GM19025 (cell line): ENCODE measurements around the gene ABHD13.
A peak's percentile ranks its signal among the peaks of the same experiment; 100 is the strongest.
"Not testable (repeated sequence)": the region's sequence is repeated elsewhere in the genome, so short reads cannot be mapped to it uniquely, and the experiment has no call there.

Source experiments
- ATAC-seq: cut with Tn5 transposase; IDR thresholded peaks from one replicate; pipeline ENCODE4 v1.9.1; 2021; ENCODE audit warnings: mild to moderate bottlenecking, low read depth, moderate library complexity; ENCODE audit not compliant: unreplicated experiment

Gene ABHD13

DNA sequence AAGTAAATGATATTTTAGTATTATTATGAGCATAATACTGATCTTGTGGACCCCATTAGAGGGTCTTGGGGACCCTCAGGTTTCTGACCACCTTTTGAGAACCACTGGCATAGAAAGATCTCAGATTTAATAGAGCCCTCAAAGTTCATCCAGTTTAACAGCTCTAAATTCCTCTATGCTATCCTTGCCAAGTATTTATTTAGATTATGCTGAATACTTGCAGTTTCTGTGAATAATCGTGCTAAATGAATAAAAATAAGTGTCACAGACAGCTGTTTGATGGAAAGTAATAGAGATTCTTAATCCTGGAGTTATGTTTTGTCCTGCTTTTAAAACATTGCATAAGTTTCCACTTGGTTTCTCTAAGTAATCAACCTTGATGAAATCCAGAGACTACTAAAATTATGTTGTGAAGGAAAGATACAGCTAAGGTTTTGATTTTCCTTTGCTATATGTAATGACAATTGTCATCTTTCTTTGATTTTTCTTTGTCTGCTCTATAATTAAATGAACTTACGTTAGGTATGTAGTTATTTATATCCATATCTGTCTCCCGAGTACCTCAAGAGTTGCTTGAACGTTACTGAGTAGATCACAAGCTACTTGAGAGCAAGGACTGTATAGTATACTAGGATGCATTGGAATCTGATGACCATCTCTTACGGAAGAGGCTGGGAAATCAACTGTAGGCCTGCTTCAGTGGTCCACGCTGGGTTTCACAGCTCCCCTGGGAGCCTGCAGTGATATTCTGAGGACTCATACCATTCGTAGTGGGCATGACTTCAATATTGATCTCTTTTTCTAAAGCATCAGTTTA lies 5.7 kb downstream of the ABHD13 start:
- no peak for ATAC-seq

DNA sequence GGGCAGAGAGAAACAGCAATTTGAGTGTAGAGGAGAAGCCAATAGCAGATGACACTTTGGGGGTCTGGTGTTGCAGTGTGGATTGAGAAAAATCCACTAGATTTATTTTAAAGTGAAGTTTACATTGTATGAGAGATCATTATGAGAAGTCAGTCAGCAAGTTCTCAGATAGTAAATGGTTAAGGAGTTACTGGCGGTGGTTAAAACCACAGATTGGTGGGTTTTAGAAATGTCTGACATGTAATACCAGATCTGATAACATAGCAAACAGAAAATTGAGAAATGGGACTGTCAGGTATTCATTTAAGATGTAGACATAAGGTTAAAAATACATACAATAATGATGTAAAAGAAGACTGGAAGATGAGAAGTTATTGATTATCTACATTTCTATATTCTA lies 7.2 kb downstream of the ABHD13 start:
- ATAC-seq = peak; percentile 44

DNA sequence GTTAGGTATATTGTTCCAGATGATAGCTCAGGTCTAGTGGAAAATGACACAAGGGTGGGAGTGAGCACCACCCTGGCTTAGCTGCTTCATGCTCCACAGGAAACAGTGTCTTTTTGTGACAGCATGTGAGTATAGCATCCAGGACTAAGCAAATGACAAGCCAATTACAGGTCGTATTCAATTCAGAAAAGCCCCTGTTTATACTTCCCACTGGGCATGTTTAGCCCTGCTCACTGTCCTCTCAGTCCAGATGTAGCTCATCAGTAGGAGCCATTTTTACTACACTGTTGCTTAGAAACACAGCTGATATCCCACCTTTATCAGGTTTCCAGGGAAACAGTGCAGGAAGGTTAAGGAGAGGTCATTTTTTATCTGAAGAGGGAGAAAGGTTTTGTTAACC lies 8.0 kb downstream of the ABHD13 start:
- no peak for ATAC-seq

DNA sequence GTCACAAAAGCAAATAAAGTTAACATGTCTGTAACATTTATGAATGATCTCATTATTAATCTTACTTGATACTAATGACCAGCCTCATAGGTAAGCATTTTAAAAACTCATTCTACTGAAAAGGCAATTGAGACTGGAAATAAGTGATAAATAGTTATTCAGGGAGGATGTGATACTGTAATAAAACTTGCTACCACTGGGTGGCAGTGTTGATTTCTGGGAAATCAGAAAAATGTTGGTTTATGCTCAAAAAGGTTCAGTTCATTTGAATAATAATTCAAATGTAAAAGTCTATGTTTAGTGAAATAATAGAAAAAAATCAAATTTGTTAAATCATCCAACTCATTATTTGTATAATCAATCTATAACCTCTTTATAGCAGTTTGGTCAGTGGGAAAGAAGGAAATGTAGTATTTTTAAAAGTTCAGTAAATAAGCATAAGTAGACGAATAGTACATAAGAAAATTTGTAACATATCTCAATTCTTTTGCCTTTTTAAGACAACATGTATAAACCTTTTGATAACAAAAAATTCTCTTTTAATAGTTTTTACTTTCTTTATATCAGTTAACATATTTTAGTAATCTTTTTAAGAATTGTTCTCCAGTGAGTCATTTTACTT lies 9.6 kb downstream of the ABHD13 start:
- no peak for ATAC-seq

DNA sequence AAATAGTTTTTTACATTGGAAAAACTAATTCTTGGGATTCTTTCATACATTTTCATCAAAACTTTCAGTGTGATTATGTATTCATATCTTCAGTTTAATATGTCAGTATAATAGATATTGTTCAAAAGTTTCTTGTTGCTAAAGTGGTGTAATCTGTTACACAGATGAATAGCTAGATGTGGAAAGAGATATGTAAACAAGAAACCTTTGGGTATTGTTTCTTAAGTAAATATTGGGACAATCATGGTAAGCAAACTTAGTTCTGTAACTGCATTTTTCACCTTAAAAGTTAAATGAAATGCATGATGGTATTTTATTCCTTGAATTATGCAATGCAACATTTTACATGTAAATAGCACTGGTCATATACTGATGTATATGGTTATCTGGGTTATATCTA lies 12.2 kb downstream of the ABHD13 start:
- ATAC-seq = no peak

DNA sequence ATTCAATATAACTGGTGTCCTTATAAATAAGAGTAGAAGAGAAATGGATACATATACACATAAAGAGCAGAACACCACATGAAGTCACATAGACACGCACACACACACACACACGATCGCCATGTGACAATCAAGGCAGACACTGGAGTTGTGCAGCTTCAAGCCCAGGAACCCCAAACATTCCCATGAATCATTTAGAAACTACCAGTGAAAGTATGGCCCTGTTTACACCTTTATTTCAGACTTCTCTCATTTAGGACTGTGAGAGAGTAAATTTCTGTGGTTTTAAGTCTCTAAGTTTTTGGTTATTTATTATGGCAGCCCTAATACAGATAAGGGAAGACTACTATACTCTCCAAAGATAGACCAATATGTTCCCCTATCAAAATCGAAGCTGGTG lies 31.0 kb downstream of the ABHD13 start:
- peak; percentile 79 for ATAC-seq

DNA sequence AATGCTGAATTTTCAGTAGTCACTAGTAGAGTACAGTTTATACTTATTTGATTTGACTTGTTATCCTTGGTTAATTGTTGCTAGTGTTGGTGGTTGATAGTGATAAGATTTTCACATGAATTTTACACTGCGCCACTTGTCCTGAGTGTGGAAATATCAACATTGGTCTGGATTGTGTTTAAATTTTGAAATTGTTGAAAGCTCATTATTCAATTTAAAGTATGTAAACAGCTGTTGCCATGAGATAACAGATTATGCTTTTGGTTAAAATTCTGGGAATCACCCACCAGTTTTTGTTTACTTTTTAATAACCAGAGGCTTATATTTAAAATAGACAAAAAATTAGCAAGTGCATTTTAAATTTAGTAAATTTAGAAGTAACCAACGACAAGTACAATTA lies 39.1 kb downstream of the ABHD13 start:
- no peak for ATAC-seq

DNA sequence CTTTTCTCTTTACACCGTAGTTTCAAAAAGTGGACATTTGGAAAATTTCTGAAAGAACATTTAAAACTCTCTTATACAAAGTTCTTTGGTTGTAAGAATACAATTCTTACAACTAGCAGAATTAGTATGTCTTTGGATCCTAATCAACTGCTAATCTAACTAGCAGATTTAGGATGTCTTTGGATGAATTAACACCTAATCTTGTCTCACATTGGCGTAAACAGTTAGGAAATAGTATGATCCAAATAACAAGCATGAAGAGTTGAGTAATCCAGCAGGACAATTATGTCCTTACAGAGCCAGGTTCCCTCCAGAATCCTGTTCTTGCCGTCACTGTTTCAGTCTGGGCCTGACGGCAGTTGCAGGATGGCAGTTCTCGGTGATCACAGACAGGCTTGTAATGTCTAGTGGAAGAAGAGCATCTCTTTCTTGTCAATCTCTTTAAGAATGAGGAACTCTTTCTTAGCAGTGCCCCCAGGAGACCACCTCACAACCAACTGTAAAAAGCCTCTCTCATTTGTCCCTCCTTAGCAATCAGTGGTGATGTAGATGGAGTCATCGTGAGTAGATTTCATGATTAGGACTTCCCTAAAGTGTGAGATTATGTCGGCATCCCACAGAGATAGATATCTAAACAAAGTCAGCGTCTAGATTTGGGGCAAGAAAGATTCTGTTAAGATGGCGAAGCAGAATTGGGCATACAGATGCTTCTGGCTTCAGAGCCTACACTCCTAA lies 45.6 kb downstream of the ABHD13 start:
- ATAC-seq = no peak

DNA sequence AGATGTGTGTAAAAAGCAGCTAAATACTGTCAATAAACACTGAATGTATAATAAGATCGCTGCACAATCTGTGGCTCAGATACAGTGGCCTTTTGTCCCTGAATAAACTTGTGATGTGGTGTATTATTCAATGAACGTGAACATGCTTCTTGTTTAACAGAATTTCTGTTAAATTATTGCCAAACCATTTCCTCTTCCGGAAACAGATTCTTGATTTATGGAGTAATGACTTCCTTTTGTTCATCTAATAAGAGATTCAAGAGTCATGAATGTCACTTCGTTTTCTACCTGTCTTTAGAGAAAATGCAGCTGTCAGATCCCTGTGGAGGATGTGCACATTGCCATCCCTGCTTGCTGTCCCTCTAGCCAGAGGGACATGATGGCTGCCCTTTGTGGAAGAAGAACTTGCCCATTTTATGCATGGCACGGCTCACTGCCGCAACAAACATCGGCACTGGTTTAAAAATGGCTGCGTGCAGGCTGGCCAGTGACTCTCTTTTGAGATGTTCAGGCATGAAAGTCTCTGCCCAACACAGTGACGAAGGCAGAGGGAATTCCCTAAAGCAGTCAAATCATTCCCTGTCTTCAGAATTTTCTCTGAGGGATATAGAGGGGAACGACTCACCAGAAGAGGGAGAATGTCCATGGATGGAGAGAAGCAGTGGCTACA lies 48.3 kb downstream of the ABHD13 start:
- ATAC-seq = no peak

DNA sequence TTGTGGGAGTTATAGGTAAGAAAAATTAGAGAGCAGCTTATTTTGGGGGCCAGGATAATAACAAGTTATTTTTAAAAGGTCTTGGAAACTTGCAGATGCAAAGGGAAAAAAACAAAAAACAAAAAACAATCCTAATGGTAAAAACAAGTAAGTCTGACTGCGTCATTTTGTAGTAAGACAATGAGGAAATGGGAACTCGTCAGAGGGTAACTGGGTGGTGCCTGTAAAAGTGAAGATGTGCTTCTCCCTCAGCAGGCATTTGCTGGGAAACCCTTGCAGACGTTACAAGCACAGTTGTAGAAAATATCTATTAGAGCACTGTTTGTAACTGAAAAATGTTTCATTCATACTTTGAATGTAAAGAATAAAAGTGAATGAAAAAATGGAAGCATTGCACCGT lies 49.2 kb downstream of the ABHD13 start:
- ATAC-seq = no peak

DNA sequence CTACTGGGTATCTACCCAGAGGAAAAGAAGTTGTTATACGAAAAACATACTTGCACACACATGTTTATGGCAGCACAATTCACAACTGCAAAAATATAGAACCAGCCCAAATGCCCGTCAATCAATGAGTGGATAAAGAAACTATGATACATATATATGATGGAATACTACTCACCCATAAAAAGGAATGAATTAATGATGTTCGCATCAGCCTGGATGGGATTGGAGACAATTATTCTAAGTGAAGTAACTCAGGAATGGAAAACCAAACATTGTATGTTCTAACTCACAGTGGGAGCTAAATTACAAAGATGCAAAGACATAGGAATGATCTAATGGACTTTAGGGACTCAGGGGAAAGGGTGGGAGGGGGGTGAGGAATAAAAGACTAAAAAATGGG lies 49.7 kb downstream of the ABHD13 start:
- not testable (repeated sequence) for ATAC-seq

DNA sequence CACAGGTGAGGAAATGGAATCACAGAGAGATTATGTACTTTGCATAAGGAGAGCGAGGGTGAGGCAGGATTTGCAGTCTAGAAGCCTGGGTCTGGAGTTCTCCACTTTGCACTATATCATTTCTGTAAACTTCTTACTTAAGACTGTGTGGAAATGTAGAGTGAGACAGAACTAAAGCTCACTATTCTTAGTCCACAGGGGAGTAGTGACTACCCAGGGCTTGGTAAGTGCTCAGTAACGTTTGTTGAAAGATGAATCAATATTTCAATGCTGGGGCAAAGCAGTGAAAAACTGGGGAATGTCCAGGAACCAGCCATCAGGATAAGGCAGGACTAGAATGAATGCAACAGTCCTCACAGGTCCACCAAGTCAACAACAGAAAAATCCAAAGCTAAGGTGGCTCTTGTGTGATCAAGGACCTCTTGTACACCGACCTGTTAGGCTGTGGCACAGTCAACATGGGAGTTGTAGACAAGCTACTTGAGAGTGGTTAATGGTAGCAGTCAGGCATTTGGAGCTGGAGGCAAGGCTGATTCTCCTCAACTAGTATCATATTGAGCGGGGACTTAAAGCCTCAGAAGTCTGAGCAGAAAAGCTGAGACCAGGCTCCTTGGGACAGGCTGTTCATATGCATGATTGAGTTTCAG lies 50.4 kb downstream of the ABHD13 start:
- no peak for ATAC-seq

DNA sequence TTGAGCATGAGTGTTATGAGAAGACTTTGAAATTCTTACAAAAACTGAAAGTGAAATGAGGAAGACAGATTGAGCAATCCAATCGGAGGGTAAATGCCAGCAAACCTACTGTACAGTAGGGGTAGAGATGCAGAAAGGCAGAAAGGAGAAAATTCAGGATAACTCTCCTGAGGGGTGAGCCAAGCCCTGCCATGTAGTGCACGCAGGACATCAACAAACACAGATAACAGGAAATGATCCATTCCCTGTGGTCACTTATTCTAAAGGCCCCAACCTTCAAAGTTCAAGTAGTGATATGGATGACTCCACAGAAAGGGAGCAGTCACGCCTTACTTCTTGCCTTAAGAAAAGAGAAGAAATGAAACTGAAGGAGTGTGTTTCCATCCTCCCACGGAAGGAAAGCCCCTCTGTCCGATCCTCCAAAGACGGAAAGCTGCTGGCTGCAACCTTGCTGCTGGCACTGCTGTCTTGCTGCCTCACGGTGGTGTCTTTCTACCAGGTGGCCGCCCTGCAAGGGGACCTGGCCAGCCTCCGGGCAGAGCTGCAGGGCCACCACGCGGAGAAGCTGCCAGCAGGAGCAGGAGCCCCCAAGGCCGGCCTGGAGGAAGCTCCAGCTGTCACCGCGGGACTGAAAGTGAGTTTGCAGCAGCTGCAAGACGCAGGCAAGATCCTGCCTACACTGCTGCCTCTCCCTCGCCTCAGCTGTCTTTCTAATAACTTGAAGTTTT lies 51.6 kb downstream of the ABHD13 start, which contains the start of gene TNFSF13B:
TNFSF13B (plus strand) TSS at position 118 of the 728 bp plus-strand sequence; CDS start at position 296, 178 bp downstream.
- peak; percentile 70 for ATAC-seq

DNA sequence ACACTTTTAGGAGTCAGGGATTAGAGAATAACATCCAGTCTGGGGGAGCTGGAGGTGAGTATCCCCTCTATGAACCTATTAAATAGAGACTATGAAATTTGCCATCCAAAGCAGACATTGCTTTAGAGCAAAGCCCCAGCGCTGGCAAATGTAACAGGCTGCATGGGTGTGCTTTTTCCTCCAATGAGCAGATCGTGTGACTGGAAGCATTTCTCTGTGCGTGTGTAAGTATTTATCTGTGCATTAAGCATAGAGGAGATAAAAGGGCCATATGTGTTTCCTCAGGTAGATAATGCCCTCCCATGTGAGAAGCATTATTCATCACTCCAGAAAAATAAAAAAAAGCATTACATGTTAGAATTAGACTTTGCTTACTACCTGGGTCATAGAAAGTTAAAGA lies 52.2 kb downstream of the ABHD13 start:
- peak; percentile 1 for ATAC-seq

DNA sequence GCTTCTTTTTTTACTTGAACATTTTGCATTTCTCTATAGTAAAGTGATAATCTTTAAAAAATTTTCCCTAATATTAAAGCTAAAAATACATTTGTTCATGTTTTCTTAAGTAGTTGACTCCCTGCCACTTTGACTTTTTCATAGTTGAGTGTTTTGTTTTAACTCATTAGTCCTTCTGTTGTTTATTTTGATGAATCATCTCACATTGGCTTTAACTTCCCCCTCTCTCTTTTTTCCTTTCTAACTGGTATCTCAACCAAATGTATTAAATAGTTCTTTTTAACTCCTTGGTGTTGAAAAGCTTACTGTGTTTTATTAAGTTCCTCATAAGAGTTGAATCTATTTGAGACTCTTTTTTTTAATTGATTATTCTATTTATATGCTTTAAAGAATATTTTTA lies 54.1 kb downstream of the ABHD13 start:
- no peak for ATAC-seq

DNA sequence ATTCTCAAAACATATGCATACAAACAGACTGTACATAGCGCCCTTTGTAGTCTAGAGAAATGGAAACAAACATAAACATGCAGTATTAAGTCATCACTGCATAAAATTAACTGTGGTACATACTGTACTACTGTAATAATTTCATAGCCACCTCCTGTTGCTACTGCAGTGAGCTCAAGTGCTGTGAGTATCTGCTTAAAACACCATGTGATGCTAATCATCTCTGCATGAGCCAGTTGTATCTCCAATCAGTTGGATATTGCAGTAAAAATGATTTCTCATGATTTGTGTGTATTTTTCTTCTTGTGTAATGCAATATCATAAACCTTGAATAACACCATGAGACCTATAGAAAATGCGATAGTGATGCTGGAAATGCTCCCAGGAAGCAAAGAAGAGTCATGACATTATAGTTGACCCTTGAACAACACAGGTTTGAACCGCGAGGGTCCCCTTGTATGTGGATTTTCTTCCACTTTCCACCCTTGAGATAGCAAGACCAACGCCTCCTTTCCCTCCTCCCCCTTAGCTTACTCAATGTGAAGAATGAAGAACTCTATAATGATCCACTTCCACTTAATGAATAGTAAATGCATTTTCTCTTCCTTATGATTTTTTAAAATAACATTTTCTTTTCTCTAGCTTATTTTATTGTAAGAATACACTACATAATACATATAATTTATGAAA lies 55.4 kb downstream of the ABHD13 start:
- no peak for ATAC-seq

DNA sequence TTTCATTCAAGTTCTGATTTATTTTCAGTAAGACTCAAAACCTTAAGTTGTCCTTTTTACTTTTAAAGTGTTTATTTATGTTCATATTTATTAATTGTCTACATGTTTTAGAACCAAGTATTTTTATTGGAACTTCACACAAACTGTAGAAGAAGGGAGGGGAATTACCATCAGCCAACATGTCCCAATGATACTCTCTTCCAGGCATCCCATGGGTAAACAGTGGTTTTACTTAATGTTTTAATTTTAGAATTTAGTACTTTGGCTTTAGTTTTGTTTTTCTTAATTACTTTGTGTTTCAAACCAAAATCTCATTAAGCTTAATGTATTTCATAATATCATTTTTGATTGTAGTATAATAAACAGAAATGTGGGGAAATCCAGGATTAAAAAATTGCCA lies 56.5 kb downstream of the ABHD13 start:
- ATAC-seq = no peak

DNA sequence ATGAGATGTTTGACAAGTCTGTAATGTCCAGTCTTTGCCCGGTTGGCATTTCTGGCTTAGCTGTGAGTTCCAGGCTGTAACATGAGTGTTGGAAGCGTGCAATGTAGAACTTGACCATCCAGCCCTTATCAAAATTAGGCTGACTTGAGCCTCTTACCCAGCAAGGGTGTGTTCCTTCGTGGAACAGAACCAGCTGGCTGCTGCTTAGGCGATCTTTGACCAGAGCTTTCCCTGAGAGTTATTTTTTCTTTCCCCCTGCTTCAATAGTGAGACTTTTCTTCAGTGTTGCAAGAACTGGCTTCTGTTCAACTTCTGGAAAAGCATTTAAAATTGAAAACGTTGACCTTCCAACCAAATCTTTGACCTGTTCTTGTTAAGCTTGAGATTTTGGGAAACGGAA lies 57.9 kb downstream of the ABHD13 start:
- no peak for ATAC-seq

DNA sequence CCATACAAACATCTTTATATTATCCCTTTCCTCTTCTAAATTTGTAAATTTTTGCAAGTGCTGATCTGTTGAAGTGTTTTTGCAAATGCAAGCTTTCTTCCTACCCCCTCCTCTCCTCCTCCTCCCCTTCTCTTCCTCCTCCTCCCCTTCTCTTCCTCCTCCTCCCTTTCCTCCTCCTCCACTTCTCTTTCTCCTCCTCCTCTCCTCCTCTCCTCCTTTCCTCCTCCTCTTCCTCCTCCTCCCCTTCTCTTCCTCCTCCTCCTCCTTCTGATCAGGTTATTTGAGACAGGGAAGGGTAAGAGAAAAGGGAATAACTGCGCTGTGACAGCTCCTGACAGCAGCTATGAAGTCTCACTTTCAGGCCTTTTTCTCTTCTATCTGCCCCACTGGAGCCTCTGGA lies 60.3 kb downstream of the ABHD13 start:
- no peak for ATAC-seq
